Ramos (cell line): ENCODE measurements around the gene AHCY.
"Not testable (repeated sequence)": the region's sequence is repeated elsewhere in the genome, so short reads cannot be mapped to it uniquely, and the experiment has no call there.

Source experiments
- in situ Hi-C: fragments of 300-500 bp; cut with MboI; formaldehyde crosslinking; loops from one replicate; pipeline ENCODE4 v1.14.3; 2022; ENCODE audit warnings: low sequenced_read_pairs; ENCODE audit not compliant: unreplicated experiment

AHCY gene

GRCh38 chr20:34328207-34328606 lies 25.1 kb upstream of the AHCY start:
- in situ Hi-C loops, result not testable (repeated sequence)

- in situ Hi-C loops, result no loop called here
These were observed 21.4 kb upstream of the AHCY start for GRCh38 chr20:34324541-34324940.

- in situ Hi-C loops, result no loop called here
These were observed 19.3 kb upstream of the AHCY start for GRCh38 chr20:34322267-34323105.

- in situ Hi-C loops, result no loop called here
These were observed 17.7 kb upstream of the AHCY start for GRCh38 chr20:34320861-34321260.

- in situ Hi-C loops, result loop anchor here (10.0 kb wide), 4 partner anchors 166 to 446 kb away; partner anchors contain the start of gene DYNLRB1
These were observed 15.7 kb upstream of the AHCY start for GRCh38 chr20:34318609-34319443.

GRCh38 chr20:34316196-34316814 lies 13.2 kb upstream of the AHCY start:
- in situ Hi-C loops, result loop anchor here (10.0 kb wide), 4 partner anchors 168 to 448 kb away; partner anchors contain the start of gene DYNLRB1

GRCh38 chr20:34315236-34315635 lies 12.1 kb upstream of the AHCY start:
- in situ Hi-C loops, result loop anchor here (10.0 kb wide), 4 partner anchors 170 to 450 kb away; partner anchors contain the start of gene DYNLRB1

GRCh38 chr20:34312544-34313217 lies 9.5 kb upstream of the AHCY start:
- in situ Hi-C loops, result loop anchor here (10.0 kb wide), 4 partner anchors 172 to 452 kb away; partner anchors contain the start of gene DYNLRB1

GRCh38 chr20:34312024-34312460 lies 8.9 kb upstream of the AHCY start:
- in situ Hi-C loops, result loop anchor here (10.0 kb wide), 4 partner anchors 173 to 453 kb away; partner anchors contain the start of gene DYNLRB1

GRCh38 chr20:34311118-34312023 lies 8.2 kb upstream of the AHCY start:
- in situ Hi-C loops, result loop anchor here (10.0 kb wide), 4 partner anchors 173 to 453 kb away; partner anchors contain the start of gene DYNLRB1

GRCh38 chr20:34310481-34311117 lies 7.4 kb upstream of the AHCY start:
- in situ Hi-C loops, result loop anchor here (10.0 kb wide), 4 partner anchors 174 to 454 kb away; partner anchors contain the start of gene DYNLRB1

- in situ Hi-C loops, result loop anchor here (10.0 kb wide), 4 partner anchors 175 to 455 kb away; partner anchors contain the start of gene DYNLRB1
These were observed 6.5 kb upstream of the AHCY start for GRCh38 chr20:34309691-34310090.

GRCh38 chr20:34305333-34306230 lies 2.4 kb upstream of the AHCY start:
- in situ Hi-C loops, result no loop called here

GRCh38 chr20:34302312-34302722 lies 838 bp downstream of the AHCY start:
- in situ Hi-C loops, result no loop called here

- in situ Hi-C loops, result no loop called here
These were observed 1.4 kb downstream of the AHCY start for GRCh38 chr20:34301587-34302311.

GRCh38 chr20:34300809-34301586 lies 2.2 kb downstream of the AHCY start:
- in situ Hi-C loops, result no loop called here
